GM21786 (cell line): Measurements from ENCODE around the gene PRSS37.
A peak's percentile ranks its signal among the peaks of the same experiment; 100 is the strongest.
"Not testable (repeated sequence)": the region's sequence is repeated elsewhere in the genome, so short reads cannot be mapped to it uniquely, and the experiment has no call there.

Source experiments
- ATAC-seq: cut with Tn5 transposase; IDR thresholded peaks from one replicate; pipeline ENCODE4 v1.9.1; 2021; ENCODE audit not compliant: unreplicated experiment

The PRSS37 gene

GRCh38 chr7:141841385-141841784 is at the start of gene PRSS37:
Gene PRSS37, minus strand, starts transcription at chr7:141841485. Its CDS starts 436 bp downstream, at chr7:141841049.
- no peak for ATAC-seq

- no peak for ATAC-seq
Observed at GRCh38 chr7:141889321-141889720, 48.0 kb upstream of the PRSS37 start.

GRCh38 chr7:141884539-141885225 is 43.4 kb upstream of the PRSS37 start:
- peak; percentile 76 for ATAC-seq

GRCh38 chr7:141880960-141881359 is 39.7 kb upstream of the PRSS37 start:
- no peak for ATAC-seq

GRCh38 chr7:141877365-141877764 is 36.1 kb upstream of the PRSS37 start:
- no peak for ATAC-seq

- no peak for ATAC-seq
Observed at GRCh38 chr7:141876371-141876770, 35.1 kb upstream of the PRSS37 start.

- no peak for ATAC-seq
Observed at GRCh38 chr7:141875453-141875852, 34.2 kb upstream of the PRSS37 start.

GRCh38 chr7:141874787-141875186 is 33.5 kb upstream of the PRSS37 start:
- no peak for ATAC-seq

- ATAC-seq, result no peak
Observed at GRCh38 chr7:141872931-141873330, 31.6 kb upstream of the PRSS37 start.

GRCh38 chr7:141866974-141867373 is 25.7 kb upstream of the PRSS37 start:
- no peak for ATAC-seq

GRCh38 chr7:141864765-141865447 is 23.6 kb upstream of the PRSS37 start:
- ATAC-seq, result no peak

GRCh38 chr7:141860207-141860606 is 18.9 kb upstream of the PRSS37 start:
- ATAC-seq, result no peak

- no peak for ATAC-seq
Observed at GRCh38 chr7:141847996-141848395, 6.7 kb upstream of the PRSS37 start.

GRCh38 chr7:141844256-141844655 is 3.0 kb upstream of the PRSS37 start:
- ATAC-seq, result no peak

GRCh38 chr7:141842904-141843303 is 1.6 kb upstream of the PRSS37 start:
- no peak for ATAC-seq

GRCh38 chr7:141840708-141841107 is 577 bp downstream of the PRSS37 start:
- ATAC-seq, result no peak

- ATAC-seq, result no peak
Observed at GRCh38 chr7:141839256-141839655, 2.0 kb downstream of the PRSS37 start.

GRCh38 chr7:141838581-141838980 is 2.7 kb downstream of the PRSS37 start:
- no peak for ATAC-seq

- ATAC-seq, result no peak
Observed at GRCh38 chr7:141837683-141838082, 3.6 kb downstream of the PRSS37 start.

- ATAC-seq, result not testable (repeated sequence)
Observed at GRCh38 chr7:141822432-141822831, 18.9 kb downstream of the PRSS37 start.

GRCh38 chr7:141820067-141820466 is 21.2 kb downstream of the PRSS37 start:
- ATAC-seq, result no peak

- ATAC-seq, result no peak
Observed at GRCh38 chr7:141792526-141792925, 48.8 kb downstream of the PRSS37 start.

- ATAC-seq, result no peak
Observed at GRCh38 chr7:141789917-141790316, 51.4 kb downstream of the PRSS37 start, which contains the start of gene TAS2R5. Gene TAS2R5, plus strand, starts transcription at chr7:141790217. Its CDS starts 145 bp downstream, at chr7:141790362.
